MM.1S (cell line): Measurements from ENCODE around the gene EDC3.

Experiments used
- DNase-seq: peaks from one replicate; pipeline ENCODE4 v3.0.0-alpha.2; 2015
- H2AFZ ChIP-seq: fragments of 300-600 bp; sonication (generic); 2 replicates; pipeline ENCODE4 v1.6.0; 2016; ENCODE audit warnings: antibody characterized with exemption, low read length
- H3F3A ChIP-seq: fragments of 300-600 bp; sonication (generic); 2 replicates; pipeline ENCODE4 v1.6.1; 2016; ENCODE audit warnings: mild to moderate bottlenecking, antibody characterized with exemption, low read length, moderate library complexity, mixed read lengths; ENCODE audit not compliant: insufficient read depth
- H3K27ac ChIP-seq: fragments of 300-600 bp; sonication (generic); 2 replicates; pipeline ENCODE4 v1.5.1; 2016; ENCODE audit warnings: mild to moderate bottlenecking, low read length
- H3K27me3 ChIP-seq: fragments of 300-600 bp; sonication (generic); replicated peaks from 2 replicates; pipeline ENCODE4 v1.6.0; 2016; ENCODE audit warnings: low read length; ENCODE audit not compliant: insufficient read depth
- H3K36me3 ChIP-seq: fragments of 300-600 bp; sonication (generic); replicated peaks from 2 replicates; pipeline ENCODE4 v1.6.1; 2016; ENCODE audit warnings: mild to moderate bottlenecking, low read length, mixed read lengths; ENCODE audit not compliant: insufficient read depth
- H3K4me1 ChIP-seq: fragments of 300-600 bp; sonication (generic); 2 replicates; pipeline ENCODE4 v1.6.1; 2016; ENCODE audit warnings: low read length, mixed read lengths
- H3K4me2 ChIP-seq: fragments of 300-600 bp; sonication (generic); 2 replicates; pipeline ENCODE4 v1.6.0; 2016; ENCODE audit warnings: low read depth, low read length
- H3K4me3 ChIP-seq: fragments of 300-600 bp; sonication (generic); 2 replicates; pipeline ENCODE4 v1.5.1; 2016; ENCODE audit warnings: low read length, mixed read lengths
- H3K79me2 ChIP-seq: fragments of 300-600 bp; sonication (generic); 2 replicates; pipeline ENCODE4 v1.6.1; 2016; ENCODE audit warnings: mixed run types, low read length, mixed read lengths
- H3K9ac ChIP-seq: fragments of 300-600 bp; sonication (generic); 2 replicates; pipeline ENCODE4 v1.6.1; 2016; ENCODE audit warnings: low read length, mixed read lengths
- H3K9me2 ChIP-seq: fragments of 300-600 bp; sonication (generic); replicated peaks from 2 replicates; pipeline ENCODE4 v1.6.1; 2016; ENCODE audit warnings: mild to moderate bottlenecking, low read length, mixed read lengths; ENCODE audit not compliant: insufficient read depth
- H3K9me3 ChIP-seq: fragments of 300-600 bp; sonication (generic); replicated peaks from 2 replicates; pipeline ENCODE4 v1.6.1; 2016; ENCODE audit warnings: mild to moderate bottlenecking, low read length, mixed read lengths; ENCODE audit not compliant: insufficient read depth
- H4K20me1 ChIP-seq: fragments of 300-600 bp; sonication (generic); 2 replicates; pipeline ENCODE4 v1.6.1; 2016; ENCODE audit warnings: mild to moderate bottlenecking, low read length, moderate library complexity, mixed read lengths; ENCODE audit not compliant: insufficient read depth
- EZH2 ChIP-seq: fragments of 300-600 bp; sonication (generic); optimal IDR thresholded peaks from 2 replicates; pipeline ENCODE3; 2017; ENCODE audit warnings: low read depth, mild to moderate bottlenecking, antibody characterized with exemption, low read length, mixed read lengths
- EZH2phosphoT487 ChIP-seq: fragments of 300-600 bp; sonication (generic); IDR thresholded peaks from 2 replicates; pipeline ENCODE4 v1.6.1; 2018; ENCODE audit warnings: antibody characterized with exemption, low read length
- TF ChIP-seq, protein P1 (sequence below): fragments of 300-600 bp; sonication (generic); IDR thresholded peaks from 2 replicates; pipeline ENCODE4 v1.5.1; 2016; ENCODE audit warnings: antibody characterized with exemption, low read length, mixed read lengths

EDC3 gene

DNA sequence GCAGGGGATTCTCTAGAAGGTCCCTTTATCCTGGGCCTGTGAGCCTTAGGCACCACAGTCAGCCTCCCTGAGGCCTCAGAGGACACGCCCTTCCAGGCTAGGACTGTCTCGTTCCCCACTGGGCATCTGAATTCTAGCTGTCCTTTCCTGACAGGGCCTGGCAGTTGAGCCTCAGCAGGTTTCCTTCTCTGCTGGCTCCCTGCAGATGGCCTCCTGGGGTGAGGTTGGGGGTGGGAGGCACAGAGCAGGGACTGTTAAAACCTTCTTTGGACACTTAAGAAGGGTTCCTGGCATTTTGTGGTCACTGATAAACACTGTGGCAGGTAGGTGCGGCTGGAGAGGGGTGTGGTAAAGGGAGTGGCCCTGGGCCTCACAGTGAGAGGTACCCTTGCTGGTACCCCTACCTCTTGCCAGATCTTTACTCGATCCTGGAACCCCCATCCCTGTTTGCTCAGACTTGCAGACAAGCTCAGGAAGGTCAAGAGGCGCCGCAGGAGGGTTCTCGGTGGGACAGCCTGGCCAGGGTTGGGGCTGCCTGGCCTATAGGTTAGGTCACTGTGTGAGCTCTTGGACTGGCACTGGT, 71.7 kb downstream of the EDC3 start:
- Histone ChIP-seq H3K4me3 (no peak overlapping the region), H3K27ac (peak overlapping the region; percentile 90; the same call in 1 of the 2 replicates), H4K20me1 (peaks cover 3% of the 10 kb centered on the region; the same call in 1 of the 2 replicates), H3F3A (peaks cover 51% of the 10 kb centered on the region), H3K27me3 (no peaks in the 10 kb centered on the region), H3K36me3 (peaks cover 35% of the 10 kb centered on the region; the same call in 1 of the 2 replicates), H3K4me2 (no peak overlapping the region), H3K9me2 (no peaks in the 10 kb centered on the region), H3K79me2 (peaks cover 87% of the 10 kb centered on the region), H3K9ac (peak overlapping the region; percentile 13; the same call in 1 of the 2 replicates), H2AFZ (no peak overlapping the region), H3K9me3 (no peaks in the 10 kb centered on the region), H3K4me1 (peaks cover 73% of the 10 kb centered on the region)
- DNase-seq, result no peak
- TF ChIP-seq, protein P1, sequence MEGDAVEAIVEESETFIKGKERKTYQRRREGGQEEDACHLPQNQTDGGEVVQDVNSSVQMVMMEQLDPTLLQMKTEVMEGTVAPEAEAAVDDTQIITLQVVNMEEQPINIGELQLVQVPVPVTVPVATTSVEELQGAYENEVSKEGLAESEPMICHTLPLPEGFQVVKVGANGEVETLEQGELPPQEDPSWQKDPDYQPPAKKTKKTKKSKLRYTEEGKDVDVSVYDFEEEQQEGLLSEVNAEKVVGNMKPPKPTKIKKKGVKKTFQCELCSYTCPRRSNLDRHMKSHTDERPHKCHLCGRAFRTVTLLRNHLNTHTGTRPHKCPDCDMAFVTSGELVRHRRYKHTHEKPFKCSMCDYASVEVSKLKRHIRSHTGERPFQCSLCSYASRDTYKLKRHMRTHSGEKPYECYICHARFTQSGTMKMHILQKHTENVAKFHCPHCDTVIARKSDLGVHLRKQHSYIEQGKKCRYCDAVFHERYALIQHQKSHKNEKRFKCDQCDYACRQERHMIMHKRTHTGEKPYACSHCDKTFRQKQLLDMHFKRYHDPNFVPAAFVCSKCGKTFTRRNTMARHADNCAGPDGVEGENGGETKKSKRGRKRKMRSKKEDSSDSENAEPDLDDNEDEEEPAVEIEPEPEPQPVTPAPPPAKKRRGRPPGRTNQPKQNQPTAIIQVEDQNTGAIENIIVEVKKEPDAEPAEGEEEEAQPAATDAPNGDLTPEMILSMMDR, result no peak
- TF ChIP-seq EZH2 (no peak), EZH2phosphoT487 (no peak)

GRCh38 chr15:74622758-74623157, 73.1 kb downstream of the EDC3 start:
- TF ChIP-seq, protein P1, result no peak
- TF ChIP-seq EZH2, result no peak
- TF ChIP-seq EZH2phosphoT487, result no peak
- Histone ChIP-seq H3K79me2 (peaks cover 87% of the 10 kb centered on the region), H3K27me3 (no peaks in the 10 kb centered on the region), H3K4me3 (no peak overlapping the region), H4K20me1 (peaks cover 13% of the 10 kb centered on the region; the same call in 1 of the 2 replicates), H3K27ac (peak overlapping the region; percentile 90; the same call in 1 of the 2 replicates), H3K9ac (no peak overlapping the region), H3F3A (peaks cover 43% of the 10 kb centered on the region), H3K4me2 (no peak overlapping the region), H3K4me1 (peaks cover 66% of the 10 kb centered on the region), H3K9me2 (no peaks in the 10 kb centered on the region), H2AFZ (no peak overlapping the region), H3K9me3 (no peaks in the 10 kb centered on the region), H3K36me3 (peaks cover 25% of the 10 kb centered on the region; the same call in 1 of the 2 replicates)
- DNase-seq, result no peak

GRCh38 chr15:74621936-74622335, 73.9 kb downstream of the EDC3 start:
- Histone ChIP-seq H4K20me1 (peaks cover 16% of the 10 kb centered on the region; the same call in 1 of the 2 replicates), H3K79me2 (peaks cover 93% of the 10 kb centered on the region), H3K27ac (no peak overlapping the region)

More at GRCh38 chr15:74621936-74622335, 73.9 kb downstream of the EDC3 start:
- H3K4me1 ChIP-seq, result peaks cover 67% of the 10 kb centered on the region
- no peak overlapping the region for H3K9ac ChIP-seq
- no peak overlapping the region for H2AFZ ChIP-seq
- no peak for DNase-seq
- no peaks in the 10 kb centered on the region for H3K9me2 ChIP-seq
- H3K4me2 ChIP-seq, result no peak overlapping the region
- no peaks in the 10 kb centered on the region for H3K27me3 ChIP-seq
- no peak overlapping the region for H3K4me3 ChIP-seq
- H3K36me3 ChIP-seq, result peaks cover 25% of the 10 kb centered on the region; the same call in 1 of the 2 replicates
- no peak for TF ChIP-seq EZH2phosphoT487
- TF ChIP-seq, protein P1, result no peak
- TF ChIP-seq EZH2, result no peak
- H3K9me3 ChIP-seq, result no peaks in the 10 kb centered on the region
- H3F3A ChIP-seq, result peaks cover 35% of the 10 kb centered on the region
